ENCODE measurements around the gene LAMA3. TPM values are rescaled to one million over a fixed set of nuclear protein-coding genes. Genes with fewer than 3 reads are reported as not detected.

Gene LAMA3
- total RNA-seq, 1 donor from 2014 or later = 126 TPM

DNA sequence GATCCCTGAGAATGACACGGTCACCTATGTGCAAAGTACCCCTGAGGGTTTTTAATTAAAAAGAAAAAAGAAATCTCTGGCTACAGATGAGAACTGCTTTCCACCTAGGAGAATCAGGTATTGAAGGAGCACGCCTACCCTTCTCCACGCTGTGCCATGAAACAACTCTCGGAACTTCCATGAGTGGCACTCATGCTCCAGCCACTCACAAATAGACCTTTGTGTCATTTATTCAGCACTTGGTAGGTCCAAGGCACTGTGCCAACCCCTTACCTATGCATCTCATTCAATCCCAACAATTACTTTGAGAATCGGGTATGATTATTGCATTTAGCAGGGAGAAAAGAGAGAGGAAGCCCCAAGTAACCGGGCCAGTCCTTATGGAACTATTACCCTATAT, 280.4 kb downstream of the LAMA3 start:
- no peaks in the 10 kb centered on the region for H3K36me3 ChIP-seq (ENCODE audit: control insufficient read depth, insufficient read depth, low read length)
- no peak for DNase-seq (ENCODE audit: low read depth)

DNA sequence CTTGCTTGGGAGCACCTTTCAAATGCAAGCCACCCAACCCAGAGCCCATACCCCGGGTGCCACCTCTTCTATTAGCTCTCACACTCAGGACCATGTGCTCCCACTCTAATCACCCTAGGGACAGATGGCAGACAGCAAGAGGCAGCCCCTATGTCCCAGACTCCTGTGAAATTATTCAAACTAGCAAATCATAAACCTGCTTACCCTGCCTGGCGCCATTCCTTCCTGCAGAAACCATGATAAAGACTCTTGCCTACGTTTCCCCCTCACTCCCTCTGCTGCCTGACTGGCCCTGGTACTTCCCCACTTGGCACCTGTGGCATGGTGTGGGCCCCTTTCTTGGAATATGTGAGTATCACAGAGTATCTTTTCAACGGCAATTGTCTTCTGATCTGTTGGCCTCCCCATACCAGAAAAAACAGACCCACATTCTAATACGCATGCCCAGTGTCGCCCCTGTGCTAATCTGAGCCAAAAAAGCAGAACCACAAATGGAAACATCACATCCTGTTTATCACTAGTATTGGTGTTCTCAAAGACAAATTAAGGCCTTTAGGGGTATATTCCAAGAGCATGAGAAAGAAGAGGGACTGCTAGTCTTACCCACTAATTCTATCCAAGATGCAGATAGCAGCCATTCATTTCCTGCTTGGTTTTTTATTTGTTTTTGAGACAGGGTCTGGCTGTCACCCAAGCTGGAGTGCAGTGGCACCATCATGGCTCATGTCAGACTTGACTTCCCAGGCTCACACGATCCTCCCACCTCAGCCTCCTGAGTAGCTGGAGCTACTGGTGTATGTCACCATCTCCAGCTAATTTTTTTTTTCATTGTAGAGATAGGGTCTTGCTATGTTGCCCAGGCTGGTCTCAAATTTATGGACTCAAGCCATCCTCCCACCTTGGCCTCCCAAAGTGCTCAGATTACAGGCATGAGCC, 281.2 kb downstream of the LAMA3 start:
- H3K27me3 ChIP-seq (ENCODE audit: control insufficient read depth, insufficient read depth, low read length) = no peaks in the 10 kb centered on the region
- DNase-seq (ENCODE audit: low read depth) = no peak
- TF ChIP-seq, protein P1, sequence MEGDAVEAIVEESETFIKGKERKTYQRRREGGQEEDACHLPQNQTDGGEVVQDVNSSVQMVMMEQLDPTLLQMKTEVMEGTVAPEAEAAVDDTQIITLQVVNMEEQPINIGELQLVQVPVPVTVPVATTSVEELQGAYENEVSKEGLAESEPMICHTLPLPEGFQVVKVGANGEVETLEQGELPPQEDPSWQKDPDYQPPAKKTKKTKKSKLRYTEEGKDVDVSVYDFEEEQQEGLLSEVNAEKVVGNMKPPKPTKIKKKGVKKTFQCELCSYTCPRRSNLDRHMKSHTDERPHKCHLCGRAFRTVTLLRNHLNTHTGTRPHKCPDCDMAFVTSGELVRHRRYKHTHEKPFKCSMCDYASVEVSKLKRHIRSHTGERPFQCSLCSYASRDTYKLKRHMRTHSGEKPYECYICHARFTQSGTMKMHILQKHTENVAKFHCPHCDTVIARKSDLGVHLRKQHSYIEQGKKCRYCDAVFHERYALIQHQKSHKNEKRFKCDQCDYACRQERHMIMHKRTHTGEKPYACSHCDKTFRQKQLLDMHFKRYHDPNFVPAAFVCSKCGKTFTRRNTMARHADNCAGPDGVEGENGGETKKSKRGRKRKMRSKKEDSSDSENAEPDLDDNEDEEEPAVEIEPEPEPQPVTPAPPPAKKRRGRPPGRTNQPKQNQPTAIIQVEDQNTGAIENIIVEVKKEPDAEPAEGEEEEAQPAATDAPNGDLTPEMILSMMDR (IDR thresholded peaks at IDR 0.05; ENCODE audit: insufficient read depth, low read length, poor library complexity, severe bottlenecking) = no peak
- no peak overlapping the region for H3K4me3 ChIP-seq (ENCODE audit: low read depth, low read length)
- no peaks in the 10 kb centered on the region for H3K36me3 ChIP-seq (ENCODE audit: control insufficient read depth, insufficient read depth, low read length)

More for the DNA sequence above, 280.4 kb downstream of the LAMA3 start:
- Histone ChIP-seq H3K27me3 (ENCODE audit: control insufficient read depth, insufficient read depth, low read length) (no peaks in the 10 kb centered on the region), H3K4me3 (ENCODE audit: low read depth, low read length) (no peak overlapping the region)
- TF ChIP-seq, protein P1 (IDR thresholded peaks at IDR 0.05; ENCODE audit: insufficient read depth, low read length, poor library complexity, severe bottlenecking) = no peak

DNA sequence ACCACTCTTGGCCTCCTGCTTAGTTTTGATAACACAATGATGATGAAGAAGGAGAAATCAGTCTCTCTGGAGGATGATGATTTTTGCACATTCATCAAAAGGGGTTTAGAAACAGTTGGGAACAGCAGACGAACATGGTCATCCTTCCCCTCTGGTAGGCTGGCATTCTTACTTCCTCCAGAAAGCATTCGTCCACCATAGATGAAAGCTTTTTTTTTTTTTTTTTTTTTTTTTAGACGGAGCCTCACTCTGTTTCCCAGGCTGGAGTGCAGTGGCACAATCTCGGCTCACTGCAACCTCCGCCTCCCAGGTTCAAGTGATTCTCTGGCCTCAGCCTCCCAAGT, 281.8 kb downstream of the LAMA3 start:
- Histone ChIP-seq H3K4me3 (ENCODE audit: low read depth, low read length) (no peak overlapping the region), H3K36me3 (ENCODE audit: control insufficient read depth, insufficient read depth, low read length) (no peaks in the 10 kb centered on the region), H3K27me3 (ENCODE audit: control insufficient read depth, insufficient read depth, low read length) (no peaks in the 10 kb centered on the region)
- no peak for DNase-seq (ENCODE audit: low read depth)
- TF ChIP-seq, protein P1 (IDR thresholded peaks at IDR 0.05; ENCODE audit: insufficient read depth, low read length, poor library complexity, severe bottlenecking) = no peak

DNA sequence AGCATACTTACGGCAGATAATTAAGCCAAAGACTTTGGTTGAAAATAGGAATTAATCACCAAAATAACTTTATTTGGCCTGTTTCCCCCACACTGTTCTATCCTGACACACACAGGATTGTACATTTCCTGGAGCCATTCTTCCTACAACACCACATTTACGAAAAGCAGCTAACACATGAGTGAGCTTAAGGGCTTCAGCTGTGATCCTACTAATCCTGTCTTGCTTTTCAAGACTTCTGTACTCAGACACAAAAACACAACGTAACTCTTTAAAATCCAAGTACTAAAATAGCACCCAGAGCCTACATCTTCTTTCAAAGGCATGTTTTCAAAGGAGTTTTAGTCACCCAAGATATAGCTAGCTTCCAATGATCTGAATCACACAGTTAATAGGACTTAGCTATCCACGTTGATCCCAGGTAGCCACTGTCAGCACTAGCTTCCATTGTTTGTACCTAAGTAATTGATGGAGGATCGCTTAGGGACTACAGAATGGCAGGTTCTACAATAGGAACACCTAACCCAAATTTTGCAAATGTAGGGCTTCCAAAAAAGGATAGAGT, 282.5 kb downstream of the LAMA3 start:
- TF ChIP-seq, protein P1 (IDR thresholded peaks at IDR 0.05; ENCODE audit: insufficient read depth, low read length, poor library complexity, severe bottlenecking) = no peak
- DNase-seq (ENCODE audit: low read depth) = no peak

DNA sequence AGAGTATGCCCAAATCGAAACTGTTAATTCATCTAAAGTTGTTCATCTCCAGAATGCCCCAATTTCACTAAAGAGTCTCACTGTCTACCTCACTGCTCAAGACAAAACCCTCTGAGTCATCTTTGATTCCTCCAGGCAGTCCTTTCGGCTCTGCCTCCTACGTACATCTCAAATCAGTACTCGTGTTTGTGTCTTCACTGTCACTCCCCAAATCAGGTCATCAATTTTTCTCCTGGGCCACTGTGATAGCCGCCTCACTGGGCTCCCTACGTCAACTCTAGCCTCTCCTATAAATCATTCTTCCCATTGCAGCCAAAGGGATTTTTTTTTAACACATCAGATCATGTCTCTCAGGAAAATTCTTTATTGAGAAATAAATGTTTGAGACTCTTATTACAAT, 283.2 kb downstream of the LAMA3 start:
- no peaks in the 10 kb centered on the region for H3K27me3 ChIP-seq (ENCODE audit: control insufficient read depth, insufficient read depth, low read length)
- H3K36me3 ChIP-seq (ENCODE audit: control insufficient read depth, insufficient read depth, low read length) = no peaks in the 10 kb centered on the region
- TF ChIP-seq, protein P1 (IDR thresholded peaks at IDR 0.05; ENCODE audit: insufficient read depth, low read length, poor library complexity, severe bottlenecking) = no peak
- no peak for DNase-seq (ENCODE audit: low read depth)
- no peak overlapping the region for H3K4me3 ChIP-seq (ENCODE audit: low read depth, low read length)

More for the DNA sequence above, 282.5 kb downstream of the LAMA3 start:
- no peaks in the 10 kb centered on the region for H3K27me3 ChIP-seq (ENCODE audit: control insufficient read depth, insufficient read depth, low read length)
- H3K4me3 ChIP-seq (ENCODE audit: low read depth, low read length) = no peak overlapping the region
- no peaks in the 10 kb centered on the region for H3K36me3 ChIP-seq (ENCODE audit: control insufficient read depth, insufficient read depth, low read length)

Measured in kidney epithelial cell (primary cell).